A204.1 (cell line): Measurements from ENCODE around the gene CUBN.
A peak's percentile ranks its signal among the peaks of the same experiment; 100 is the strongest.

Experiments used
- FAIRE-seq: peaks from 2 replicates; lab custom pipeline; 2012; peaks lifted over from hg19 to GRCh38; lab: Jason Lieb, UNC

CUBN gene

GRCh38 chr10:17010363-17011145, 119.1 kb downstream of the CUBN start:
- FAIRE-seq = no peak

DNA sequence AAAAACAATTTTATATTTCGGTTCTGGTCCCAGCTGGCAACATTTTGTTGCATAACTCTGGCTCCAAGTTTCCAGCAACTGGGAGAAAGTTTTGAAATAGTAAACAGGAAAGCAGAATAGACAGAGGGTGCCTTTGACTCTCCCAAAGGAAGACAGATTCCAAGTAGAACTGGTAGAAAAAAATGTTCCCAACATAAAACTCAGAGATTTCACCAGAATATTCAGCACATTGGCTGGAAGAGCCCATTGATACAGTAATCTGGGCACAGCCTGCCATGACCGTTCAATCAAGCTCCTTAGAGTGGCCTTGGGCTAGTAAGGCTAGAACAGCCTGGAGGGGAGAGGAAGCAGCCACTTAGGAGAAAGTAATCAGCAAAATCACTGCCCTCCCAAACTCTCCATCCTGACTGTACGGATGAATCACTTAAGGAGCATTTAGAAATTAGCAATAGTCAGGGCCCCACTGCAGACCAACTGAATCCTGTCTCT, 120.4 kb downstream of the CUBN start:
- FAIRE-seq = no peak

DNA sequence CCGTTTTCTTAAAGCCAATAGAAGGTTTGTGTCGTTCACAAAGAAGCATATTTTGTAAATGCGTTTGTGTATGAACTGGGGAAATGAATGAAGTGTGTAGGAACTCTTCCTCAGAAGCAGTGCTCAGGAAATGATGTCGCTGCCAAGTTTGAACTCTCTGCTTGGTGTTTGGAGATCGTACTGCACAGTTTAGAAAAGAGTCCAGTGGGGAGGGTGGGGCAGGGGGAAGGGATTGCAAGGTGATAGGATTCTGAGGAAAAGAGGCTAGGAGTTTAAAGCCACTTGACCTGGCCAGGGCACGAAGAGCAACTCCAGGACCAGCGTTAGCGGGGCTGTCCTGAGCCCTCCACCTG, 122.2 kb downstream of the CUBN start:
- no peak for FAIRE-seq

- FAIRE-seq = no peak
These were observed 122.8 kb downstream of the CUBN start for GRCh38 chr10:17006631-17007417.

DNA sequence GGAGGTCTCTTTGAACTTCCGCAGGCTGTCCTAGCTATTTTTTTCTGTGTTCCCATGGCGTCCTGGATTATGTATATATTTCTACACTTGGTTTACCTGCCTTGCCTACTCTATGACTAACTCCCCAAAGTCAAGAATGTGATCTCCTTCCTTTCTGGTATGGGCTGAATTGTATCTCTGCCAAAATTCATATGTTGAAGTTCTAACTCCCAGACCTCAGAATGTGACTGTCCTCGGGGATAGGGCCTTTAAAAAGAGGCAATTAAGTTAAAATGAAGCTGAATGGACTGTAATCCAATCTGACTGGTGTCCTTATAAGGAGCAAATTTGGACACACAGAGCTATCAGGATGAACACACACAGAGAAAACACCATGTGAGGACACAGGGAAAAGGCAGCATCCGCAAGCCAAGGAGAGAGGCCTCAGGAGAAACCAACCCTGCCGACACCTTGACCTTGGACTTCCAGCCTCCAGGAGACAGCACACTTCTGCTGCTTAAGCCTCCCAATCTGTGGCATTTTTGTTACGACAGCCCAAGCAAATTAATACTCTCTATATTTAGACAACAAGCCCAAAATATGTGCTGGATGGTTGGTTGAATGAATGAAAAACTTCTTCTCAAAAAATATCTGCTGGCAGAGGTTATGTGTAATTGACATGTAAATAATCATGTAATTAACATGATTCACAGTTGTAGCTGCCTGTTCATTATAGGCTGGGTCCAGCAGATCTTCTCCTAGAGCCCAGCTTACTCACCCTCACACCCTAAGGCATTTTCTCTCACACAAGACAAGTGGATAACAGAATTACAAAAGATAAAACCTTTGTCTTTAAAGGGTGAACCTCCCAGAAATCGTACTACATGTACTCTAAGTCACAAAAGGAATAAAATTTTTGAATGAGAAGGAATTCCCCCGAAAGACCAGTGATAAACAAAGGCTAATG, 123.7 kb downstream of the CUBN start:
- FAIRE-seq = no peak

DNA sequence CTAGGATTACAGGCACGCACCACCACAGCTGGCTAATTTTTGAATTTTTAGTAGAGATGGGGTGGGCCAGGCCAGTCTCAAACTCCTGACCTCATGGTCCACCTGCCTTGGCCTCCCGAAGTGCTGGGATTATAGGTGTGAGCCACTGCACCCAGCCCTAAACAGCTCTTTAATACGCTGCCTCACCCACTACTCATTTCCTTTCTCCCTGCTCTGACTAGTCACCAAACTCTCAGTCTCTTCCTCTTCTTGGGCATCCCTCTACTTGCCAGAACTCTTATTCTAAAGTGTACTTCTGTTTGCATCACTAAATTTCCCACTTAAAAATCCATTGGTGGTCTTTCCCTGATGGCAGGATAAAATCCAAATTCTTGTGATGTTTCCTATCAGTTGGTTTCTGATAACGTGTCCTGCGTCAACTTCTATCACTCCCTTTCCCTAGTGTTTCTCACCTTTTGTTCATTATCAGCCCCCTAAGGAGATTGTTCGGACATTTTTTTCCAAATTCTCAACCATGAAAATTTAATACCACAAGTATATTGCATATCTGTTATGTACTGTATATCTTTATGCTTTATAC, 124.7 kb downstream of the CUBN start:
- no peak for FAIRE-seq

DNA sequence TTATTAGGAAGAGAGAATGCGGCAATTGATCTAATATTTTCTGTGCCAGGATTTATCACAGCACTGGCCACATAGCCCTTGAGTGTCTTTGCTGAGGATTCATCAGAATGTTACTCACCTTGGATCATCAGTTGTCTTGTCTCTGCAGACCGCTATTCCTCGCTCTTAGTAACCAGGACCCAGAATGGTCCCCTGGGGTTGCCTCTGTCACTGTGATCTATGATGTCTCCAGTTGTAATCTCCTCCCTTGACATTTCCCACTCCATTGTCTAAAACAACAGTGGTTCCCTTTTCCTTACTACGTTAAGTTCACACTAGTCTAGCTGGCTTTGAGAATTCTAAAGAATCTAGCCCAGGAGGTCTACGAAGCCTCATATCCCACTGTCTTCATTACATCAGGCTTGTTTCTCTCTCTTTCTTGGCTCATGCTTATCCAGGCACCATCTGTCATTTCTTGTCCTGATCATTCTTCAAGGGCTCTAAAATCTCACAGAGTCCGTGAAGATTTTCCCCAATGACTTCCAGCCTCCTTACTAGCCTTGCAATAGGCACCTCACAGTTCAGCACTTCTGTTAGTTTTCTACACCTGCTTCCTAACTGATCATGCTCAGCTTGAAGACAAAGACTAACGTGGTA, 125.8 kb downstream of the CUBN start:
- no peak for FAIRE-seq

GRCh38 chr10:17003151-17003550, 126.5 kb downstream of the CUBN start:
- FAIRE-seq = no peak

- FAIRE-seq = no peak
These were observed 127.5 kb downstream of the CUBN start for GRCh38 chr10:17001961-17002749.

DNA sequence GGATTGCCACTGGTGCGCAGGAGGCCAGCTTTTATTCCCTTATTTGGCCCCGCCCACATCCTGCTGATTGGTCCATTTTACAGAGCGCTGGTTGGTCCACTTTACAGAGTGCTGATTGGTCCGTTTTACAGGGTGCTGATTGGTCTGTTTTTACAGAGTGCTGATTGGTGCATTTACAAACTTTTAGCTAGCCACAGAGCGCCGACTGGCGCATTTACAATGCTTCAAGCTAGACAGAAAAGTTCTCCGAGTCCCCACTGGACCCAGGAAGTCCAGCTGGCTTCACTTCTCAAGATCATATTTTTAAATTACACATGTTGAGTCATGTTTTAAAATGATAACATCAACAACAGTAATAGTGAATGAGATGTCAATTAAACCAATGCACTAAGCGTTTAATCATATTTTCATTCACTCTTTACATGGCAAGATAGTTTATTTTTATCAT, 128.3 kb downstream of the CUBN start:
- no peak for FAIRE-seq

DNA sequence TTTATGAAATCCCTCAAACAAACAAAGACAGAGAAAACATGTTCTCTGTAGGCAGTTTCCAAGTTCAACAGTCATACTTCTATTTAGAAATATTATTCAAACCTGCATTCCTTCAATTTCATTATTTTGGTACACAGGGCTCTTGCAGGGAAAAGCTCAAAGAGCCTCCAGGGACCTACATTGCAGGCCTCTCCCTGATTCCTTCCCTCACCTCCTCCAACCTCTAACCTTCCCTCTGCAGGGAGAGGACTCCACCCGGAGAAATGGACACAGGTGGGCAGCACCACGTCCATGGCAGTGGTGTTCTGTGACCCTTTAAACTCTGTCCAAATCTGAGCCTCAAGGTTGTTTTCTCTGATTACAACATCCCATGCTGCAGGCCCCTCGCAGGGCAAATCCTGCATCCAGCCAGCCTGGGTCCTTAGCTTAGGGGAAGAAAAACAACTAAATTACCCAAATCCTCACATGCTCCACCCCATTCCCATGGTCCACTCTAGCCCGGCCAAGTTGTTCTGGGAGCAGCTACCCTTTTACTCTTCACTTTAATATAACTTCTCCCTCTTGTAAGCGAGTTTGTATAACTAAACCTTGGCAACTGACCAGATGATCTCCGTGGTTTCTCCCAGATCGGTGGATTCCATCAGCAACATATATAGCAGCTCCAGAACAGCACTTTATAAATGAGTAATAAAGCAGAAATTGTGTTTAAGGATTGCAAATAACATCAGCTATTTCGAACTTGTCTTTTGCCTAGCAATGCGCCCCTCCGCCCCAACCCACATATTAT, 129.8 kb downstream of the CUBN start:
- peak; percentile 95 for FAIRE-seq

DNA sequence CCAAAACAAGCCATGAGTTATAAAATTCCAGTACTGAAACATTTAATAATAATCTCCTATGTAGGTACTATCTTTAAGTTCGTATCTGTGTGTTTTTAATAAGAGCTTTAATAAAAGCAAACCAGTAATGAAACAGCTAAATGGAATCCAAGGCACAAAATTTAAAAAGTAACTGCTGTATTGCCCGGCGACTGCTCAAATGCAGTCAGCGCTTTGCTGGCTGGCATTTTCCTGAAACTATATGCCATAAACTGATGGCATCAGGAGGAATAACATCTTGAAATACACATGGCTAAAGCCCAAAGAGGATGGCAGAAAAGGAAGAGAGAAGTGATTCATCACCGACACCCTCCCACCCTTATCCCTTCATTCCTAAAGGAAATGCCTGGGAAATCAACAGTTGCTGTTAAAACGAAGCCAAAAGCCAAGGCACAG, 133.1 kb downstream of the CUBN start:
- no peak for FAIRE-seq

GRCh38 chr10:16995867-16996529, 133.6 kb downstream of the CUBN start:
- peak; percentile 99 for FAIRE-seq

GRCh38 chr10:16993186-16993585, 136.4 kb downstream of the CUBN start:
- no peak for FAIRE-seq

GRCh38 chr10:16992611-16993119, 136.9 kb downstream of the CUBN start:
- FAIRE-seq = peak; percentile 98

GRCh38 chr10:16991011-16991410, 138.6 kb downstream of the CUBN start:
- FAIRE-seq = no peak

DNA sequence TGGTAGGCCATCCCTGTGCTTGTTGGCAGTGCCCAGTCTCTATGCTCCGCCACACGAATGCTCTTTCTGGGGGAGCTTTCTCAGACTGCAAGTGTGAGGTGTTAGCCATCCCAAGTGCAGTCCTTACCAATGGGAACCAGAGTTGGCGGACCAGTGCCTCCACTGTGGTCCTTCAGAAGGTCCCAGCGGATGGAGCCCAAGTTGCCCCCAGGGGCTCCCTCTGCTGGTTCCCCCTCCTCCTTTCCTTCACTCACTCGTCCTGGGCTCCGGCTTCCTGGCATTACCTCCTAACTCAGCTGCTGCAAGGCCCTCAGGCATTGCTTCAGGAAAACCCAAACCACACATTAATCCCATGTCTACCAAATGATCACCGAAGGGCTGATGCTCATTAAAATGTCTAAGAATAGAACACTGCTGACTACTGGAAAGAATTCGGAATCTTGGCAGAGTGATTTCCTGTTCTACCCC, 139.8 kb downstream of the CUBN start:
- FAIRE-seq = no peak

GRCh38 chr10:16988900-16989299, 140.7 kb downstream of the CUBN start:
- FAIRE-seq = no peak
